Nephron (organoid): ENCODE measurements around the gene TFRC.
"Not testable (repeated sequence)": the region's sequence is repeated elsewhere in the genome, so short reads cannot be mapped to it uniquely, and the experiment has no call there.

ENCODE experiments used
- H3K27ac Mint-ChIP-seq, 3 experiments: 2 replicates each; pipeline ENCODE4 v1.8.0; 2020; ENCODE audit warnings: mixed read lengths in 3 of 3, mild to moderate bottlenecking in 2 of 3, moderate library complexity in 1 of 3
- H3K27me3 Mint-ChIP-seq: 2 replicates; pipeline ENCODE4 v1.8.0; 2021; ENCODE audit warnings: low read depth, mild to moderate bottlenecking, moderate library complexity, mixed read lengths
- H3K36me3 Mint-ChIP-seq: 2 replicates; pipeline ENCODE4 v1.8.0; 2020; ENCODE audit warnings: low read depth, mixed read lengths
- H3K4me1 Mint-ChIP-seq: 2 replicates; pipeline ENCODE4 v1.8.0; 2020; ENCODE audit warnings: mixed read lengths
- H3K4me3 Mint-ChIP-seq, 3 experiments: 2 replicates each; pipeline ENCODE4 v1.8.0; 2020; ENCODE audit warnings: mild to moderate bottlenecking in 3 of 3, mixed read lengths in 3 of 3, moderate library complexity in 2 of 3
- H3K9me3 Mint-ChIP-seq: 2 replicates; pipeline ENCODE4 v1.8.0; 2020; ENCODE audit warnings: mixed read lengths
- TF ChIP-seq, protein P1 (sequence below), 3 experiments: fragments of 200-600 bp; sonication (generic); IDR thresholded peaks; one replicate each; pipeline ENCODE4 v1.5.0; 2021; ENCODE audit warnings: antibody characterized with exemption in 3 of 3; ENCODE audit not compliant: unreplicated experiment in 3 of 3

Gene TFRC

DNA sequence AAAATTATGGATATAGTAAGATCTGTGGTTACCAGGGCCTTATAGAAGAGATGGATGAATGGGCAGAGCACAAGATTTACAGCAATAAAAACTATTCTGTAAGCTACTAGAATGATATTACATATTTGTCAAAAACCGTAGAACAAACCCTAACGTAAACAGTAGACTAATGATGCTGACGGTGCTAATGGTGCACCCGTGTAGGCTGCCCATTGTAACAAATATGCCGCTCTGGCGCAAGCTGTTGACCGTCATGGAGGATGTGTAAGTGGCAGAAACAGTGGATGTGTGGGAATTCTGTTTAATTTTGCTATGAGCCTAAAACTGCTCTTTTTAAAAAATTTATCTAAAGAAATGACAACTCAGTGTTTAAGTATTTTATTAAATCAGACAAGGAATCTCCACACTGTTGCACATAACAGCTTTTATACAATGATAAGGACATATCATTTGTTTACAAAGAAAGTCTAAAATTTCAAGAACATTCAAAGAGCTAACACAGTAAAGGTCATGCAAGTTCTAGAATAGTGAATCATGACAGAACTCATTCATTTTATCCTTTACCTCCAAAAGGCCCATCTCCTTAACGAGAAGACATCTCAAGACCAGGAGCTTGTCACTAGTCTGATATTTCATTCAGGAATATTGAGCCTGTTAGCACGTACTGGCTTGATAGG is 32.8 kb downstream of the TFRC start:
- Mint-ChIP-seq H3K4me3 (no peak overlapping the region), H3K36me3 (peaks cover 39% of the 10 kb centered on the region), H3K27me3 (no peaks in the 10 kb centered on the region), H3K9me3 (no peaks in the 10 kb centered on the region), H3K4me1 (no peaks in the 10 kb centered on the region), H3K27ac (no peak overlapping the region)
- TF ChIP-seq, protein P1, sequence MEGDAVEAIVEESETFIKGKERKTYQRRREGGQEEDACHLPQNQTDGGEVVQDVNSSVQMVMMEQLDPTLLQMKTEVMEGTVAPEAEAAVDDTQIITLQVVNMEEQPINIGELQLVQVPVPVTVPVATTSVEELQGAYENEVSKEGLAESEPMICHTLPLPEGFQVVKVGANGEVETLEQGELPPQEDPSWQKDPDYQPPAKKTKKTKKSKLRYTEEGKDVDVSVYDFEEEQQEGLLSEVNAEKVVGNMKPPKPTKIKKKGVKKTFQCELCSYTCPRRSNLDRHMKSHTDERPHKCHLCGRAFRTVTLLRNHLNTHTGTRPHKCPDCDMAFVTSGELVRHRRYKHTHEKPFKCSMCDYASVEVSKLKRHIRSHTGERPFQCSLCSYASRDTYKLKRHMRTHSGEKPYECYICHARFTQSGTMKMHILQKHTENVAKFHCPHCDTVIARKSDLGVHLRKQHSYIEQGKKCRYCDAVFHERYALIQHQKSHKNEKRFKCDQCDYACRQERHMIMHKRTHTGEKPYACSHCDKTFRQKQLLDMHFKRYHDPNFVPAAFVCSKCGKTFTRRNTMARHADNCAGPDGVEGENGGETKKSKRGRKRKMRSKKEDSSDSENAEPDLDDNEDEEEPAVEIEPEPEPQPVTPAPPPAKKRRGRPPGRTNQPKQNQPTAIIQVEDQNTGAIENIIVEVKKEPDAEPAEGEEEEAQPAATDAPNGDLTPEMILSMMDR (IDR thresholded peaks at IDR 0.05; ENCODE audit: unreplicated experiment in 3 of 3) = no peak

DNA sequence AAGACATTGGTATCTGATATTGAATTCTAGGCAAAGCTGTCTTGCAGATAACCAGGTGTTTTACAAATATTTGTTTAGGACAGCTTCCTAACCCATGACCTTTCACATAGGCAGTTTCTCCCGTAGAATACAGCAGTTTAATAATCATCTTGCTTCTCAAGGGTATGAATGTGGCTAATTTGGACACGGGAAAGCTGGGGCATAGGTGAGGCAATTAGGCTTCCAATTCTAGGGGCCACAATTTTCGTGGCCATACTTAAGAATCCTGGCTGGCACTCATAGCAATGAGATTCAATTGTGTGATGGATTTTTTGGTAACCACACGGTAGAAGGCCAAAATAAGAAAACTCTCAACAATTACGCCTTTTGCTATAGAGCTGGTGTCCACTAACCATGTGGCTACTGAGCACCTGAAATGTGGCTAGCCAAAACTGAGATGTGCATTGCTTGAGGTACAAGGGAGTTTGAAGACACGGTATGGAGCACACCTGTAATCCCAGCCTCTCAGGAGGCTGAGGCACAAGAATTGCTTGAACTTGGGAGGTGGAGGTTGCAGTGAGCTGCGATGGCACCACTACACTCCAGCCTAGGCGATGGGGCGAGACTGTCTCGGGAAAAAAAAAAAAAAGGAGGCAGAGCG is 34.4 kb downstream of the TFRC start:
- Mint-ChIP-seq H3K4me1 (no peaks in the 10 kb centered on the region), H3K27me3 (no peaks in the 10 kb centered on the region), H3K9me3 (peaks cover 6% of the 10 kb centered on the region), H3K4me3 (no peak overlapping the region), H3K27ac (no peak overlapping the region), H3K36me3 (peaks cover 32% of the 10 kb centered on the region)
- TF ChIP-seq, protein P1 (IDR thresholded peaks at IDR 0.05; ENCODE audit: unreplicated experiment in 3 of 3) = no peak

DNA sequence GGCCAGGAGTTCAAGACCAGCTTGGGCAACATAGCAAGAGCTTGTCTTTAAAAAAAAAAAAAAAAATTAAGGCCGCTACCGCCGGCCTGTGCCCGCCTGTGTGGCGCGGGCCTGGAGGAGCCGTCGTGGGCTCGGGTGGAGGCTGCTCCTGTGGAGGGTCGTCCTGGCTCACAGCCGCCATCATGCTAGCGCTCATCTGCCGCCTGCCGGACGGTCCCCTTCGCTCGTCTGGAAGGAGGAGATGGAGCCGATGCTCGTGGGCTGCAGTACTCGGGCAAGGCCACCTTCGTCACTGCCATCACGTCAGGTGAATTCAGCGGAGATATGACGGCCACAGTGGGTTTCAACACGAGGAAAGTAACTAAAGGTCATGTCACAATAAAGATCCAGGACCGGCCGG is 37.4 kb downstream of the TFRC start:
- TF ChIP-seq, protein P1 (IDR thresholded peaks at IDR 0.05; ENCODE audit: unreplicated experiment in 3 of 3) = no peak
- H3K9me3 Mint-ChIP-seq = peaks cover 23% of the 10 kb centered on the region
- H3K27ac Mint-ChIP-seq = no peak overlapping the region
- H3K36me3 Mint-ChIP-seq = peaks cover 13% of the 10 kb centered on the region
- no peak overlapping the region for H3K4me3 Mint-ChIP-seq
- H3K4me1 Mint-ChIP-seq = no peaks in the 10 kb centered on the region
- H3K27me3 Mint-ChIP-seq = no peaks in the 10 kb centered on the region

DNA sequence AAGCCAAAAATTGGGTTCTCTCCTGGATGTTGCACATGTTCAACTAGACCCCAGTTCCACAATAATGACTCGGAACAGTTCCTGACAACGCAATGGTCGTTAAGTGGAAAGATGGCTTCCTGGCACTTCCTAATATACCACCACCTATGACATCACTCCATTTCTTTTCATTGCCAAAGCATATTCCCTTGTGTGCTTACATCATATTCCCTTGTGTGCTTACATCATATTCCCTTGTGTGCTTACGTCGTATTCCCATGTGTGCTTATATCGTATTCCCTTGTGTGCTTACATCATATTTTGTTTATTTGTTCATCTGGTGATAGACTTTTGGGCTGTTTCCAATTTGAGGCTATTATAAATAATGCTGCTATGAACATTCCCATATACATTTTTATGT is 39.2 kb downstream of the TFRC start:
- TF ChIP-seq, protein P1 (IDR thresholded peaks at IDR 0.05; ENCODE audit: unreplicated experiment in 3 of 3) = no peak
- no peak overlapping the region for H3K4me3 Mint-ChIP-seq
- H3K27ac Mint-ChIP-seq = no peak overlapping the region
- H3K36me3 Mint-ChIP-seq = peaks cover 3% of the 10 kb centered on the region
- no peaks in the 10 kb centered on the region for H3K27me3 Mint-ChIP-seq
- peaks cover 26% of the 10 kb centered on the region for H3K9me3 Mint-ChIP-seq
- H3K4me1 Mint-ChIP-seq = no peaks in the 10 kb centered on the region

DNA sequence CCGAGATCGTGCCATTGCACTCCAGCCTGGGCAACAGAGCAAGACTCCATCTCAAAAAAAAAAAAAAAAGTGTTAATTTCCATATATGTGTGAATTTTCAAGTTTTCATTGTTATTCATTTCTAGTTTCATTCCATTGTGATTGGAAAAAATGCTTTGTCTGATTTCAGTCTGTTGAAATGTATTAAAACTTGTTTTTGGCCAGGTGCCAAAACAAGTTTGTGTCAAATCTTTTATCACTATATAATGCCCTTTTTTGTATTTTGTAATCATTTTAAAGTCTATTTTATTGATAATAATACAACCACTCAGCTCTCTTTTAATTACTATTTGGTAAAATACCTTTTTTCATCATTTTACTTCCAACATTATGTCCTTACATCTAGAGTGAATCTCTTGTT is 42.5 kb downstream of the TFRC start:
- Mint-ChIP-seq H3K27me3 (no peaks in the 10 kb centered on the region), H3K9me3 (peaks cover 31% of the 10 kb centered on the region), H3K27ac (no peak overlapping the region), H3K36me3 (no peaks in the 10 kb centered on the region), H3K4me1 (no peaks in the 10 kb centered on the region), H3K4me3 (no peak overlapping the region)
- TF ChIP-seq, protein P1 (IDR thresholded peaks at IDR 0.05; ENCODE audit: unreplicated experiment in 3 of 3) = no peak

DNA sequence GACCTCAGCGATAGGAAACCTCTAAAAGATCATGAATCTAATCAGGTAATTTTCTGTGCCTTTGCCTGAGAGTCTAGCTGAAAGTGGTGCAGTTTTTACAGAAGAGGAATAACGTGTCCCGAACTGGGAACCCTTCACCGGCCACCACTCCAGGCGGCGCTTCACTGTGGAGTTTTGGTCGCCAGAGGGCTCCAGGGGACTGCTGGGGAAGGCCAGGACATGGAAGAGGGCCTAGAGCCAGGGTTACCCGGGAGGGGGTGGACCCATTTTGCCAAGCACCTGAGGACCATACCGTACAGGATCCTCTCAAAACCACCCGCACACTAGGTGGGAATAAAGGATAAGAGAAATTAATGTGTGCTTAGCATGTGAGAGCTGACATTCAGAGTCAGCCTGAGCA is 55.8 kb downstream of the TFRC start:
- not testable (repeated sequence) for H3K36me3 Mint-ChIP-seq, H3K9me3 Mint-ChIP-seq, H3K27ac Mint-ChIP-seq, H3K4me3 Mint-ChIP-seq
- Mint-ChIP-seq H3K4me1 (peaks cover 15% of the 10 kb centered on the region), H3K27me3 (peaks cover 16% of the 10 kb centered on the region)
- TF ChIP-seq, protein P1 (IDR thresholded peaks at IDR 0.05; ENCODE audit: unreplicated experiment in 3 of 3) = peak in 1 of 3 experiments; percentile 19
